ENCODE data around the gene CREB5. TPM values are rescaled to one million over a fixed set of nuclear protein-coding genes. Genes with fewer than 3 reads are reported as not detected.

CREB5 gene
- total RNA-seq, 1 experiment from 2014 or later, result 5.2 TPM

GRCh38 chr7:28448708-28449107 is 36.4 kb downstream of the CREB5 start:
- H3K79me2 ChIP-seq (ENCODE audit: low read length), result no peaks in the 10 kb centered on the region
- H4K20me1 ChIP-seq (ENCODE audit: low read length), result no peaks in the 10 kb centered on the region
- H3K4me3 ChIP-seq (ENCODE audit: low read length), result no peak overlapping the region
- ATAC-seq (no peak), DNase-seq (no peak)
- H3K27ac ChIP-seq (ENCODE audit: low read length), result no peak overlapping the region
- H3K4me2 ChIP-seq (ENCODE audit: low read length), result no peak overlapping the region
- CTCF ChIA-PET, result no interaction called here
- POLR2A ChIA-PET (ENCODE audit: unreplicated experiment), result no interaction called here
- H3K36me3 ChIP-seq (ENCODE audit: low read depth, low read length), result no peaks in the 10 kb centered on the region
- H3K4me1 ChIP-seq (ENCODE audit: insufficient read depth, low read length), result no peaks in the 10 kb centered on the region
- TF ChIP-seq EZH2 (IDR thresholded peaks at IDR 0.05; ENCODE audit: low read length, unreplicated experiment) (no peak), CTCF (conservative IDR thresholded peaks at IDR 0.05; ENCODE audit: low read depth, low read length) (no peak), EZH2phosphoT487 (IDR thresholded peaks at IDR 0.05; ENCODE audit: borderline replicate concordance, low read length) (no peak)
- no TSS peak for BruUV-seq (replicated peaks)
- intact Hi-C loops (cut with micrococcal nuclease), result no loop called here
- no peaks in the 10 kb centered on the region for H3F3A ChIP-seq (ENCODE audit: low read length, unreplicated experiment)
- H2AFZ ChIP-seq (ENCODE audit: low read length), result no peak overlapping the region
- no peak overlapping the region for H3K9ac ChIP-seq (ENCODE audit: low read length)
- peaks cover 19% of the 10 kb centered on the region; the same call in 1 of the 2 replicates for H3K27me3 ChIP-seq (ENCODE audit: low read length)
- H3K9me2 ChIP-seq (replicated peaks; ENCODE audit: low read length), result no peaks in the 10 kb centered on the region
- no peaks in the 10 kb centered on the region for H3K9me3 ChIP-seq (ENCODE audit: low read length)

GRCh38 chr7:28452681-28453080 is 40.4 kb downstream of the CREB5 start:
- Histone ChIP-seq H3K9me2 (replicated peaks; ENCODE audit: low read length) (no peaks in the 10 kb centered on the region), H2AFZ (ENCODE audit: low read length) (no peak overlapping the region), H3K79me2 (ENCODE audit: low read length) (no peaks in the 10 kb centered on the region), H3K4me2 (ENCODE audit: low read length) (no peak overlapping the region), H3K27me3 (ENCODE audit: low read length) (peaks cover 19% of the 10 kb centered on the region; the same call in 1 of the 2 replicates), H3K27ac (ENCODE audit: low read length) (no peak overlapping the region), H3F3A (ENCODE audit: low read length, unreplicated experiment) (no peaks in the 10 kb centered on the region), H3K4me1 (ENCODE audit: insufficient read depth, low read length) (no peaks in the 10 kb centered on the region), H3K9me3 (ENCODE audit: low read length) (no peaks in the 10 kb centered on the region), H3K9ac (ENCODE audit: low read length) (no peak overlapping the region), H3K36me3 (ENCODE audit: low read depth, low read length) (no peaks in the 10 kb centered on the region), H4K20me1 (ENCODE audit: low read length) (no peaks in the 10 kb centered on the region), H3K4me3 (ENCODE audit: low read length) (no peak overlapping the region)
- CTCF ChIA-PET, result no interaction called here
- ATAC-seq, result no peak
- TF ChIP-seq EZH2phosphoT487 (IDR thresholded peaks at IDR 0.05; ENCODE audit: borderline replicate concordance, low read length) (no peak), EZH2 (IDR thresholded peaks at IDR 0.05; ENCODE audit: low read length, unreplicated experiment) (no peak), CTCF (conservative IDR thresholded peaks at IDR 0.05; ENCODE audit: low read depth, low read length) (no peak)
- POLR2A ChIA-PET (ENCODE audit: unreplicated experiment), result no interaction called here
- DNase-seq, result no peak
- BruUV-seq (replicated peaks), result no TSS peak
- intact Hi-C loops (cut with micrococcal nuclease), result no loop called here

- H3K9me2 ChIP-seq (replicated peaks; ENCODE audit: low read length), result no peaks in the 10 kb centered on the region
- intact Hi-C loops (cut with micrococcal nuclease), result no loop called here
- no peak overlapping the region for H3K4me3 ChIP-seq (ENCODE audit: low read length)
- H2AFZ ChIP-seq (ENCODE audit: low read length), result no peak overlapping the region
- no peaks in the 10 kb centered on the region for H3K79me2 ChIP-seq (ENCODE audit: low read length)
- H3K36me3 ChIP-seq (ENCODE audit: low read depth, low read length), result no peaks in the 10 kb centered on the region
- no peak for TF ChIP-seq EZH2 (IDR thresholded peaks at IDR 0.05; ENCODE audit: low read length, unreplicated experiment)
- TF ChIP-seq CTCF (conservative IDR thresholded peaks at IDR 0.05; ENCODE audit: low read depth, low read length), result no peak
- TF ChIP-seq EZH2phosphoT487 (IDR thresholded peaks at IDR 0.05; ENCODE audit: borderline replicate concordance, low read length), result no peak
- H3K9ac ChIP-seq (ENCODE audit: low read length), result no peak overlapping the region
- POLR2A ChIA-PET (ENCODE audit: unreplicated experiment), result no interaction called here
- no peaks in the 10 kb centered on the region for H3K9me3 ChIP-seq (ENCODE audit: low read length)
- H3K27me3 ChIP-seq (ENCODE audit: low read length), result peaks cover 5% of the 10 kb centered on the region; the same call in 1 of the 2 replicates
- no TSS peak for BruUV-seq (replicated peaks)
- no peaks in the 10 kb centered on the region for H3K4me1 ChIP-seq (ENCODE audit: insufficient read depth, low read length)
- H3F3A ChIP-seq (ENCODE audit: low read length, unreplicated experiment), result no peaks in the 10 kb centered on the region
- H3K4me2 ChIP-seq (ENCODE audit: low read length), result no peak overlapping the region
- DNase-seq (no peak), ATAC-seq (no peak)
- no peaks in the 10 kb centered on the region for H4K20me1 ChIP-seq (ENCODE audit: low read length)
- H3K27ac ChIP-seq (ENCODE audit: low read length), result no peak overlapping the region
- CTCF ChIA-PET, result no interaction called here
Observed at GRCh38 chr7:28455486-28455885, 43.2 kb downstream of the CREB5 start.

All from PC-3 (cell line).